HG02610 (cell line): ENCODE measurements around the gene RBM7.

Experiments
- ATAC-seq: cut with Tn5 transposase; IDR thresholded peaks from one replicate; pipeline ENCODE4 v1.9.1; 2021; ENCODE audit warnings: mild to moderate bottlenecking, moderate library complexity; ENCODE audit not compliant: unreplicated experiment

RBM7 gene

GRCh38 chr11:114400216-114400914 lies at the start of gene RBM7, which contains the start of gene C11orf71:
Gene RBM7, plus strand, starts transcription at chr11:114400666. Its CDS starts 6 bp downstream, at chr11:114400672.
Gene C11orf71, minus strand, starts transcription at chr11:114400511. Its CDS starts 180 bp downstream, at chr11:114400331.
- ATAC-seq: peak; percentile 94

- ATAC-seq: no peak
Observed at GRCh38 chr11:114353443-114353842, 47.0 kb upstream of the RBM7 start.

GRCh38 chr11:114354076-114354475 lies 46.4 kb upstream of the RBM7 start:
- ATAC-seq: no peak

GRCh38 chr11:114358716-114359115 lies 41.8 kb upstream of the RBM7 start:
- no peak for ATAC-seq

- ATAC-seq: no peak
Observed at GRCh38 chr11:114359342-114359741, 41.1 kb upstream of the RBM7 start.

- ATAC-seq: no peak
Observed at GRCh38 chr11:114362326-114362725, 38.1 kb upstream of the RBM7 start.

GRCh38 chr11:114362958-114363357 lies 37.5 kb upstream of the RBM7 start:
- no peak for ATAC-seq

GRCh38 chr11:114366331-114367243 lies 33.9 kb upstream of the RBM7 start:
- ATAC-seq: no peak

- ATAC-seq: no peak
Observed at GRCh38 chr11:114367244-114367957, 33.1 kb upstream of the RBM7 start.

- ATAC-seq: no peak
Observed at GRCh38 chr11:114368918-114369680, 31.4 kb upstream of the RBM7 start.

GRCh38 chr11:114375052-114375451 lies 25.4 kb upstream of the RBM7 start:
- no peak for ATAC-seq

GRCh38 chr11:114377612-114378267 lies 22.7 kb upstream of the RBM7 start:
- peak; percentile 24 for ATAC-seq

- ATAC-seq: no peak
Observed at GRCh38 chr11:114379394-114380069, 20.9 kb upstream of the RBM7 start.

- no peak for ATAC-seq
Observed at GRCh38 chr11:114382509-114382908, 18.0 kb upstream of the RBM7 start.

- ATAC-seq: no peak
Observed at GRCh38 chr11:114384487-114384886, 16.0 kb upstream of the RBM7 start.

- ATAC-seq: no peak
Observed at GRCh38 chr11:114386131-114386530, 14.3 kb upstream of the RBM7 start.

GRCh38 chr11:114386545-114386944 lies 13.9 kb upstream of the RBM7 start:
- ATAC-seq: no peak

GRCh38 chr11:114392735-114393667 lies 7.5 kb upstream of the RBM7 start:
- no peak for ATAC-seq
